DMS114 treated with DMSO at 0.1 percent for 48 hours (cell line): ENCODE measurements around the gene FGD5.

ENCODE experiments used
- DNase-seq: peaks from one replicate; lab custom pipeline; 2025; ENCODE audit not compliant: unreplicated experiment; lab: John Stamatoyannopoulos, UW

The FGD5 gene

DNA sequence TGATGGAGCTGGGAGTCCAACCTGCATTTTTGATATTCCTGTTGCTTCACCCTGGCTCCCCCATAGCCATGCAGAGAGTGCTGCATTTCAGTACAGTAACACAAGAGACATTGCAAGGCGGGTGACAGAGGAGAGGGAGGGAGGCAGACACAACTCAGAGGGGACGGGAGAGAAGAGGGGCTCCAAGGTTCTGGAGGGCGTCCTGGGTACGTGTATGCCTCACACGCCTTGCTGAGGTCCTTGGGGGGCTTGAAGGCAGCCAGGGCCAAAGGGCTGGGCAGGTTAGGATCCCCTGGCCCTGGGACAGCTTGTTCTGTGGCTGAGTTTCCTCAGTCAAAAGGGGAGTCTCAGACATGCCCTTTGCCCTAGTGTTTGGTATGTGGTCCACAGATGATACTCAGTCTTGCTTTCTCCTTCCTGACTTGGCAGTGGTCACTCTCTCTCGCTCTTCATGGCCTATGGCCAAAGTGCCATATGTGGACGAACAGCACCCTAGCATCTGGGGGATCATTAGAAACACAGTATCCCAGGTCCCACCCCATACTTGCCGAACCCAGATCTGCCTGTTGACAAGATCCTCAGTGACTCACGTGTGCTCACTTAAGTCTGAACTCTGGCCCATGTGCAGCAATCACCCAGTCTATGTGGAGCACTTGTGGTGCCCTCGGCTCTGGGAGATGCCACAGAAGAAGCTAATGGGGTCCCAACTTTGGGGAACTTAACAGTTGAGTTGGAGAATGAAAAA, 52.9 kb downstream of the FGD5 start:
- DNase-seq: no peak

DNA sequence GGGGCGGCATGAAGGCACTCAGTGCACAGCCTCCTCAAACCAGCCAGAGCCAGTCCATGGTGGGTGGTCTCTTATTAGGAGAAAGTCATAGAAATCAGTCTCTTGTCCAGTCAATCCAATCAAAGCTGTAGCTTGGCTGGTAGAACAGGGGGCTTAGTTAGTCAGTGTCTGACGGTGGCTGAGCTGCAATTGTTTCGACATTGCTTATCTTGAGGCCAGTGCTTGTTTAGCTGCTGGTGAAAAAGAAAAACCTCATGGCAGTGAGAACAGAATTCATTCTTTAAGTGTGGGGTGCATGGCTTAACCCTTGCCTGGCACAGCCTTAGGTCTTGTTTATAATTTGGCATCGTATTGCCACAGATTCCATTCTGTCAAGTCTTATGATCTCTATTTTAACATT, 53.9 kb downstream of the FGD5 start:
- no peak for DNase-seq

DNA sequence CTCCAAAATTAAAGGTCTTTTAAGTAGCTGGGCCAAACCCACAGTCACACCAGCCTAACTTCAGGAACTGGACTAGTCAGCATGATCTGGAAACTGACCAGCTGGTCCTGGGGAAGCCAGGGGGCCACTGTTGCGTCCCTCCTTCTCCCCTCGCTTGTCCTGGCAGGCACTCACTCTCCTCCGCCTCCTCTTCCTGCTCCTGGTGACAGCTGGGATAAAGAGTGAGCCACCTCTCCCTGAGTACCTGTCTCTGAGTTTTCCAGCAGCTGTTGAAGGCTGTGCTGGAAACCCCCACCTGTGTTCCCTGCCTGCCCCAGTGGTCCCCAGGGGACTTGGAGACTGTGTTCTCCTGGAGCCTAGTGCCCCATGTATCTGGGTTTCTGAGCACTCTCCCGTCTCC, 56.0 kb downstream of the FGD5 start:
- DNase-seq: no peak

DNA sequence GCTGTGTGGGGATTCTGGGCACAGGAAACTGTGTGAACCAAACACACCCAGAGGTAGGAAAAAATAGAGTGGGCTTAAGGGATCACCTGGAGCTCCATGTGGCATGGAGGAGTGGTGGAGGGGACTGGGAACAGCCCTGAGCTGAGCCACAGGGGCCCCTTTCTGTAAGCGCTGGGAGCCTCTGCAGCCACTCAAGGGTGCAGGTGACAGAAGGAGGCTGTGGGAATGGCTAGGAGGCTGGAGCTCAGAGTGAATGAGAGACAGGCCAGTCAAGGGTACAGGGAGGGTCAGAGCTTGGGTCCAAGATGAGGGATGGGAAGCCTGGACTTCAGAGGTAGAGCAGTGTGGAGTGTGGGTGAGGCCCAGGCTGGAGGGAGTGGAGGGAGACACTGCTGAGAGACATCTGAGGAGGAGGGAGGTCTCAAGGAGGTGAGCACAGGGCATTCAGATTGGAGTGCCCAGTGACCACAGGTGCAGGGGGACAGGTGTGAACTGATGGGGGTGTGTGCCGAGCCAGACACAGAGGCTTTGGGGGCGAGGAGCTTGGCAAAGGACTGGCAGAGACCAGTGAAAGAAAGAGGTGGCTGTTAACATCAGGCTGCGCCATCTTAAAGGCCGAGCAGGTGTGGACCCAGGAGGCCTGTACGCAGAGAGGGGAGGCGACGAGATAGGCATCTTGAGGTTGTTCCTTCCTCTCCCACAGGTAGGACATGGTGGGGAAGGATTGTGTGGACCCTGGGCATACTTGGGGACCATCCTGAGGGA, 56.8 kb downstream of the FGD5 start:
- DNase-seq: no peak

DNA sequence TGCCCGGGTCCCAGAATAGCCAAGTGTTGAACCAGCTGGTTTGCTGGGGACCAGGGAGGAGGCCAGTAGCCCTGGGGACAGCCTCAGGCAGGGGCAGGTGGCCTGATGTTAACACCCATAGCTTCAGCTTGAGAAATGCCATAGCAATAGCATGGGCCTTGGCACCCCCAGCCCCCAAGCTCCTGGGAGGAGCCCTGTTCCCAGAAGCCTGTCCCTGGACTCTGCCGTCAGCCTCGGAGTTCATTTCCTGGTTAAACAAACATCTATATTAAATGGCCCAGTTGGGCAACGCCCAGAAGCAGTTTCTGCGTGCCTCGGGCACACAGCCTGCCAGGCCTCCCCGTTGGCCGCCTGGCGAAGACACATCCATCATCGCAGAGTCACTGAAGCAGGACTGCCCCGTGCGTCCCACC, 58.2 kb downstream of the FGD5 start:
- no peak for DNase-seq

DNA sequence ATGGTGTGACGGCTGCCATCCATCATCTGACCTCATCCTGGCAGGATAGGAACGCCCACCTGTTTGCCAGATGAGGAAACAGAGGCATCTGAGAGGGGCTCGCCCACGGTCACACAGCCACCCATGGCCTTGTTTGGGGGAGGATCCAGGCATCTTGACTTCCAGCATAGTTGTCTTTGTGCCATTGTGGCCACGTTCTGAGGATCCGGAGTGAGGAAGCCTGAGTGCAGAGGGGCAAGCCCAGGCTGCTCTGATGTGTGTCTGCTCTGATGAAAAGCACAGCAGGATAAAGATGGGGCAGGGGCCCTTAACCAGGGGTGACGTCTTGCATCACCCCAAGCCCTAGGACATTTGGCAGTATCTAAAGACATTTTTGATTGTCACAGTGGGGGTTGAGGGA, 58.7 kb downstream of the FGD5 start:
- no peak for DNase-seq

DNA sequence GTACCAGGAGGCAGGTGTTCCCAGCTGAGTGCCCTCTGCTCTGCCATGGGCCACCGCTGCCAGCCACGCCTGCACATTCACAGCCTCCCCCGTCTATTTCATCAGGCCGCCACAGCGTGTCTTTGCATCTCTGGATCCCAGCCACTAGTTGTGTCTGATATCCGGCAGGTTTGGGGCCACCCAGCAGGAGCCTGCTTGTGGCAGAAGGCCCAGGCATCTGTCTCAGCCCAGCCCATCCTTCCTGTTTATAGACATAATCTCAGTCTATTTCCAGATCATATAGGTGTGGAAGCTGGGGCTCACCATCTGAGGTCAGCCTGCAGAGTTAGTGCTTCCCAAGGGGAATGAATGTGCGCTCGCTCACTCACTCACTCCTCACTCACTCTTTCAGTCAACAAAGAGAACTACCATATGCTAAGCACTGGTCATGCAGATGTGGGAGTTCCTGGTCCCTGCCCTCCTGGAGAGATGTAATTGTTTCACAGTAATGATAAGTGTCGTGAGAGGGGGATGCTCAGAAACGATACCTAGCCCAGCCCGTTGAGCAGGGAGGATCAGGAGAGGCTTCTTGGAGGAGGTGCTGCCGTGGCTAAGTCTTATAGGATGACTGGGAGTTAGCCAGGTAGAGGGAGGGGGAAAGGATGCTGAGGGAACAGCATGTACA, 60.6 kb downstream of the FGD5 start:
- no peak for DNase-seq

DNA sequence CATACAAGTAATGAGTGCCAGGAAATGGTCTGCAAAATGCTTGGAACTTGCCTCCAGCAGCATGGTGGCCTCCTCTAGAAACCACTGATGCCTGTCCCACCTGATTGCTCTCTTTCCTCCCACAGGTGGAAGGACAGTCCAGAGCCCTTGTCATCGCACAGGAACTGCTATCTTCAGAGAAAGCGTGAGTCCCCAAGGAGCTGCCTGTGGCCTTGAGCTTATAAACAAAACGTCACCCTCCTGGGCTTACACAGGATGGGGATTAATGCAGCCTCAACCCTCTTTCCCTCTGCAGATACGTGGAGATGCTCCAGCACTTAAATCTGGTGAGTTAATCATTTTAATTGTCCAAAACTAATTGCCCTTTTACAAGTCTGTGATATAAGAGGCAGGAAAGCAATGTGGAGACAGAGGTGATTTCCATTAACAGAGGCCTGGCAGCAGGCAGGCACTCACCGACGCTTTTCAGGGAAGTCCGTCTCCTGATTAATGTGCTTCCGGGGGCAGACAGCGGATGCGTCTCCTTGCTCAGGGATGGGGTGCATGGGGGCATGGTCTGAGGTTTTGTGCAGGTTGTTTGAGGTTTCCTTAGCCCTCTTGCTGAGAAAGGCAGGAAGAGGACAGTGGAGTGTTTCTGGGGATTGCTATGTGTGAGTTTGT, 61.8 kb downstream of the FGD5 start:
- DNase-seq: no peak

DNA sequence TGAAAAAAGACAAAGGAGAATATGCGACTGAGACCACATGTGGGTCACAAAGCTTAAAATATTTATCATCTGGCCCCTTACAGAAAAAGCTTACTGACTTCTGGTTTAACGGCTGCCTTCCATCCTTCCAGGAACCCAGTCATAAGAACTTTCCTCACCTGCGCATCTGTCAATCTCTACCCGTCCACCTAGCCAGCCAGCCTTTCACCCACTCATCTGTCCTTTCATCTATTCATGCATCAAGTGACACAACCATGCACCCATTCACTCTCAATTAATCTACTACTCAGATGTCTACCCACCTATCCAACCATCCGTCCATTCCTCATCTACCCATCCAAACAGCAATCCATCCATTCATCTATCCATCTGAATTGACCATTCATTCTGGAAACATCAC, 64.5 kb downstream of the FGD5 start:
- no peak for DNase-seq

DNA sequence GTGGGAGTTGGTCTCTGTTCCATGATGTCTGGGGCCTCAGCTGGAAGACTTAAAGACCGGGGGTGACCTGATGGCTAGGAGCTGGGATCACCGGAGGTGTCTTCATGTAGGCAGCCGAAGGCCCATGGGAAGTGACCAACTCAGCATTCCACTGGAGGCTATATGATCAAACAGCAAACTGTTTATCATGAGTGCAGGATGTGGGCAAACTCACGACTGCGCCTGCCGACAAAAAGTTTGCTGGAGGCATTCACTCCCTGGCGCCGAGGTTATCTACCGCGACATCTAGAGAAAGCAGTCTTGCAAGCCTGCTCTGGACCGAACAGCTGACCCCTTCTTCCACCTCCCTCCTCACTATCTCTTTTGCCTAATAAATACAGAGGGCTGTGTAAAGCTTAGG, 65.9 kb downstream of the FGD5 start:
- no peak for DNase-seq

DNA sequence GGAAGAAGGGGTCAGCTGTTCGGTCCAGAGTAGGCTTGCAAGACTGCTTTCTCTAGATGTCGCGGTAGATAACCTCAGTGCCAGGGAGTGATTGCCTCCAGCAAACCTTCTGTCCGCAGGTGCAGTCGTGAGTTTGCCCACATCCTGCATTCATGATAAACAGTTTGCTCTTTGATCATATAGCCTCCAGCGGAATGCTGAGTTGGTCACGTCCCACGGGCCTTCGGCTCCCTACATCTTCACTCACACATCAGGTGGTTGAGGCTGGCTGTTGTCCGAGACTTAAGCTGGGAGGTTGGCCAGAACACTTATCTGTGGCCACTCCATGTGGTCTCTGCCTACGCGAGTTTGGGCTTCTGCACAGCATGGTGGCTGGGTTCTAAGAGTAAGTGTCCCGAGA, 66.5 kb downstream of the FGD5 start:
- DNase-seq: no peak

DNA sequence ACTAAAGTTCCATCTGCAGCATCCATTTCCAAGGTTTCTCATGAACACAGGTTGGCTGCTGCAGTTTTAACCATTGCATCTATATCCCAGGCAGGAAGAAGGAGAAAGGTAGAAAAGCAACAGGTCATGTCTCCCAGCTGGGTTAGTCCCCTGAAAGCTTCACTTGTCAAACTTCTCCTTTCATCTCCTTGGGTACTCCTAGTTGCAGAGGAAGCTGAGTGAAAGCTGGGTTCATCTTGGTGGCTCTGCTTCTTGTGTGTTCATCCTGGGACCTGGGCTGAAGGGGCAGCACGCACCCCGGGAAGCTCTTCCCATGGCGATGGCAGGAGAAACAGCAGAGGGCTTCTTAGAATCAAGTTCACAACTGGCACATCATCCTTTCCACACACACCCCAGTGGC, 67.3 kb downstream of the FGD5 start:
- no peak for DNase-seq

DNA sequence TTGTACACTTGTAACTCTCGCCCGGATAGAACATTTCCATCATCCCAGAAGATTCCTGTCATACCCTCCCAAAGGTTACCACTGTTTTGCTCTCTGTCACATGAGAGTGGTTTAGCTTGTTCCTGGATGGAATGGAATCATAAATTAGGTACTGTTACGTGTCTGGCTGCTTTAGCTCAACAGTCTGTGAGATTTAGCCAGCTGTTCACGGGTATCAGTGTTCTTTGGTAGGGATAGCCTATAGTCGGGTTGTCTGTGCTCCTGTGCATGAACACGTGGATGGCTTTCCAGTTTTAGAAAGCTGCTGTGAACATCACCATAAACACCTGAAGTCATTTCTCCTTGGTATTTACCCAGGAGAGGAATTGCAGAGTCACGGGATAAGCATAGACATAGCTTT, 70.4 kb downstream of the FGD5 start:
- DNase-seq: no peak

DNA sequence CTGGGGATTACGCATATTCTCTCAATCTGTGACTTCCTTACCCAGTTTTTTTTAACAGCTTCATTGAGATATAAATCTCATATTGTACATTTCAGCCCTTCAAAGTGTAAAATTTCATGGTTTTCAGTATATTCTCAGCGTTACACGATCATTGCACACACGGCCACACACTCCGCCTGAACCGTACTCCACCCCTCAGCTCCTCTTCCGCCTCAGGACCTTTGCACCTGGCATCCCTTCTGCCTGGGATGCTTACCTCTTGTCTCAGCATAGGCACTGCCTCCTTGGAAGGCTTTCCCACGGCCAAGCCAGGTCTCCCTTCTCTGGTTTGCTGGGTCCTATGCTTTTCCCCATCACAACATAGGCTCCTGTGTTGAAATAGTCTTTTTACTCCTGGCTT, 71.2 kb downstream of the FGD5 start:
- no peak for DNase-seq

DNA sequence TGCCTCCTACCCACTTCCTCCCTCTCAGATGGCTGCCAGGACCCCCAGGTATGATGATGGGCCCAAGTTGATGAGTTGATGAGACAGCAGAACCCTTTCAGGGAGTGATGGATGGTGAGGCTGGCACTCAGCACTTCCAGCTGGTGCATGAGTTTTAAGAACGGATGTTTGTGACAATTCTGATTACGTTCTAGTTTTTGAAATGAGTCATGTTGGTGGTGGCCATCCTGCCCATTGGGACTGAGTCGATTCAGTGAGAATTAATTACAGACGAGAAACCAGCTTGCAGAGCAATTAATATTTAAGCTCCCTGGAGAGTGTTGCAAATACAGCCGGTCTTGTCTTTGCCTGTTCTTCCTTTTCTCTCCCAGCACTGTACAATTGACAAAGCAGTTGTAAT, 71.7 kb downstream of the FGD5 start:
- DNase-seq: no peak

DNA sequence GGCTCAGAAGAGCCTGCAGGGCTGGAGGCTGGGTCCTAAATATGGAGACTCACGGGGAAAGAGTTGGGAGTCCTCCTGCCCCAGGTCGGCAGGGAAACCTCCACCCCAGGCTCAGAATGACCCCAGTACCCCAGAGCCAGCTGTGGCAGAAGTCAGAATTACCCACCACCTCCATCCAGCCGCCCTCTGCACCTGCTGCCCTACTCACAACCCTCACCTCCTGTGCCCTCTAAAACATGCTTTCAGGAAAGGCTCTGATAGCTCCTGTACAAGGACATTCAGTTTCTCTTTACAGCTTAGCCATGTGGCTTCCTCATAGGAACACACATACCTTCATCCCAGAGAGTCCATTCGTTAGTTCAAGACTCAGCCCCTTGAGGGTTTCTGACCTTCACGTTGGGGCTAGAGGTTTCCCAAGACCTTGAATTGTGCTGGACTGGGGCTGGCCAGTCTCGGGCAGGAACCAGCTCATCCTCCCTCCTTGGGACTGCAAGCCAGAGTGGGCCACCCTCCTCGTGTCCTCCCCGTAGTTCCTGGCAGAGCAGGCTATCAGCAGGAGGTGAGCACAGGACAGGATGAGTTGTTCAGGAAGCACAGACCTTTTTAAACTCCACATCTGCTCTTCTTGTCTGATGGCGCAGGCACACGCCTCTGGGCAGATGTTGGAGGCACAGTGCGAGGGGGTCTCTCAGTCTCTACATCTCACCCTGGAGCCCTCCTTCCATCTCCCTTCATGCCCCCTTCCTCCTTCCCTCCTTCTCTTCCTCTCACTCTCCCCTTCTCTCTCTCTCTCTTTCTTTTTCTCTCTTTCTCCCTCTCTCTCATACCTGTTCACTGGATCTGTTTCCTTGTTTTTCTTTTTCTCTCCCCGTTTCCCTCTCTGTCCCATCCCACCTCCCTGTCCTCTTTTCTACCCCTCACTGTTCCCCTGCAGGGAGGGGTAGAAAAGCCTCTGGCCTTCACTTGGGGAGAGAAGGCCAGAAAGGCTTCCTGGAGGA, 72.7 kb downstream of the FGD5 start:
- no peak for DNase-seq

DNA sequence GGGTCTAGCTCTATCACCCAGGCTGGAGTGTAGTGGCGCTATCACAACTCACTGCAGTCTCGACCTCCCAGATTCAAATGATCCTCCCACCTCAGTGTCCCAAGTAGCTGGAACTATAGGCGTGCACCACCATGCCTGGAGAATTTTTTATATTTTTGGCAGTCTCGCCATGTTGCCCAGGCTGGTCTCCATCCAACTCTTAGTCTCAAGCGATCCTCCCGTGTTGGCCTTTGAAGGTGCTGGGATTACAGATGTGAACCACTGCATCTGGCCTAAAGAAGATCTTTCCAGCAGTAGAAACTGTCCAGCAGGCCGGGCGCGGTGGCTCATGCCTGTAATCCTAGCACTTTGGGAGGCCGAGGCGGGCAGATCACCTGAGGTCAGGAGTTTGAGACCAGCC, 73.5 kb downstream of the FGD5 start:
- no peak for DNase-seq

DNA sequence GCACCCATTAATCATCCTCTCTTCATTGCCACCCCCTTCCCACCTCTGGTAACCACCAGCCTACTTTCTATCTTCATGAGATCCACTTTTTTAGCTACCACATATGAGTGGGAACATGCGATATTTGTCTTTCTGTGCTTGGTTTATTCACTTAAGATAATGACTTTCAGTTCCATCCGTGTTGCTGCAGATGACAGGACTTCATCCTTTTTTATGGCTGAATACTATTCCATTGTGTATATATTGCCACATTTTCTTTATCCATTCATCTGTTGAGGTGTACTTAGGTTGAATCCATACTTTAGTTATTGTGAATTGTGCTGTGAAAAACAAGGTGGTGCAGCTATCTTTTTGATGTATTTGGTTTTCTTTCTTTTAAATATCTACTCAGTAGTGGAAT, 75.3 kb downstream of the FGD5 start:
- DNase-seq: no peak

DNA sequence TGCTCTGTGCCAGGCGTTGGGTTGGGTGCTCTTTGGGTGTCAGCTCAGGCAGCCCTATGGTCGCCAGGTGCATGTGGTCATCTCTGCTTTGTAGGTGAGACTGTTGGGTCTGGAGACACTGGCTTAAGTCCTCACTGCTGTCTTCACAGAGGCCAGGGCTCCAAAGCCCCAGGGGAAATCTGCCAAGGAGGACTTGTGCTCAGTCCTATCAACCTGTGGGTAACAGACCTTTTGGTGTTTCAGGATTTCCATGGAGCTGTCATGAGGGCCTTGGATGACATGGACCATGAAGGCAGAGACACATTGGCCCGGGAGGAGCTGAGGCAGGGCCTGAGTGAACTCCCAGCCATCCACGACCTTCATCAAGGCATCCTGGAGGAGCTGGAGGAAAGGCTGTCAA, 78.5 kb downstream of the FGD5 start:
- DNase-seq: no peak

DNA sequence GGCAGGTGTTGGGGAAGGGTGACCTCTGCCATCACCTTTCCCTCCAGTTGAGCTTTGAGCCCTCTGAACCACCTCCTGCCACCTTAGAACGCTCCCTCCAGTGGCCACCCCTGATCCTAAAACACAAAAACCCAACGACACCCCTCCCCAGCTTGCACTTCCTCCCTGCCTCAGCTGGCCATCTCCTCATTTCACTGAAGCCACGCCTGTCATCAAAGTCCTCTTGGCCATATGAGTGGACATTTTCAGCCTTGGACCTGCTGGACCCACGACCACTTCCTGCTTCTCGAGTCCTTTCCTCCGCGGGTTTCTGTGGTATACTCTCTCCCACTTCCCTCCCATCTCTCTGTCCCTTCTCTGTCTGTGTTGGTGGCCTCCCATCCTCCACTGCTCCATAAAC, 80.2 kb downstream of the FGD5 start:
- no peak for DNase-seq
